OCI-LY7 (cell line): ENCODE results near the gene LRRC70. TPM values are rescaled to one million over a fixed set of nuclear protein-coding genes. Genes with fewer than 3 reads are reported as not detected.

Experiments
- BruUV-seq: library from RNA; stranded (reverse); fragments of 400-500 nt; replicated peaks from 2 replicates; lab custom pipeline; 2021; lab: Mats Ljungman, UMichigan
- CTCF ChIA-PET: fragments of 300-600 bp; sonication (Branson Sonifier 250); formaldehyde crosslinking; loops from one replicate; lab custom pipeline; 2022; ENCODE audit warnings: antibody characterized with exemption; ENCODE audit not compliant: unreplicated experiment; lab: Charles Lee
- POLR2A ChIA-PET: fragments of 300-600 bp; sonication (Branson Sonifier 250); formaldehyde crosslinking; loops from one replicate; lab custom pipeline; 2022; ENCODE audit warnings: antibody characterized with exemption; lab: Charles Lee
- DNase-seq: peaks from one replicate; pipeline ENCODE4 v3.0.0-alpha.2; 2015; ENCODE audit warnings: low spot score
- H2AFZ ChIP-seq: fragments of 200-600 bp; sonication (generic), shearing (Covaris generic); 2 replicates; pipeline ENCODE4 v1.6.1; 2014; ENCODE audit warnings: mild to moderate bottlenecking, antibody characterized with exemption, low read length, moderate library complexity
- H3K27ac ChIP-seq: fragments of 200-600 bp; sonication (generic); 2 replicates; pipeline ENCODE4 v1.5.1; 2014; ENCODE audit warnings: mixed run types, low read depth, mild to moderate bottlenecking, moderate library complexity, low read length, inconsistent platforms; ENCODE audit not compliant: poor library complexity, severe bottlenecking
- H3K36me3 ChIP-seq: fragments of 200-600 bp; sonication (generic); 2 replicates; pipeline ENCODE4 v1.6.1; 2014; ENCODE audit warnings: mild to moderate bottlenecking, antibody characterized with exemption, low read length, moderate library complexity, mixed read lengths; ENCODE audit not compliant: insufficient read depth
- H3K4me1 ChIP-seq: fragments of 200-600 bp; sonication (generic); 2 replicates; pipeline ENCODE4 v1.5.1; 2014; ENCODE audit warnings: mild to moderate bottlenecking, low read length; ENCODE audit not compliant: insufficient read depth, poor library complexity, severe bottlenecking
- H3K4me2 ChIP-seq: fragments of 200-600 bp; sonication (generic); 2 replicates; pipeline ENCODE4 v1.6.1; 2014; ENCODE audit warnings: mild to moderate bottlenecking, low read length
- H3K4me3 ChIP-seq: fragments of 200-600 bp; sonication (generic); 2 replicates; pipeline ENCODE4 v1.5.1; 2014; ENCODE audit warnings: mild to moderate bottlenecking, low read depth, low read length; ENCODE audit not compliant: poor library complexity, severe bottlenecking
- H3K79me2 ChIP-seq: fragments of 200-600 bp; sonication (generic); 2 replicates; pipeline ENCODE4 v1.6.1; 2016; ENCODE audit warnings: low read depth, mild to moderate bottlenecking, low read length, moderate library complexity, mixed read lengths; ENCODE audit not compliant: insufficient read depth
- H3K9me2 ChIP-seq: fragments of 200-600 bp; sonication (generic); 2 replicates; pipeline ENCODE4 v1.6.1; 2016; ENCODE audit warnings: mild to moderate bottlenecking, low read length, mixed read lengths; ENCODE audit not compliant: insufficient read depth
- H3K9me3 ChIP-seq: fragments of 200-600 bp; sonication (generic); 2 replicates; pipeline ENCODE4 v1.6.1; 2014; ENCODE audit warnings: mild to moderate bottlenecking, mixed run types, low read length, mixed read lengths
- H4K20me1 ChIP-seq: fragments of 200-600 bp; sonication (generic); 2 replicates; pipeline ENCODE4 v1.6.1; 2014; ENCODE audit warnings: mild to moderate bottlenecking, antibody characterized with exemption, low read length, moderate library complexity, mixed read lengths; ENCODE audit not compliant: insufficient read depth
- EZH2phosphoT487 ChIP-seq: fragments of 200-600 bp; sonication (generic); IDR thresholded peaks from 2 replicates; pipeline ENCODE4 v1.6.1; 2018; ENCODE audit warnings: low read depth, borderline replicate concordance, mild to moderate bottlenecking, mixed run types, antibody characterized with exemption, low read length, moderate library complexity, mixed read lengths
- intact Hi-C: fragments of 100-400 bp; cut with micrococcal nuclease; formaldehyde crosslinking; loops from one replicate; pipeline ENCODE4 v1.10.0; 2022; ENCODE audit not compliant: unreplicated experiment
- total RNA-seq, 2 experiments: library from RNA; depleted of rRNA in 1 of 2; stranded (reverse); fragments of >200 nt in 1 of 2; shearing (Covaris generic) in 1 of 2; gene quantifications; 2 replicates each; pipeline ENCODE4 v1.2.3, GENCODE V29; 2014 to 2022
- TF ChIP-seq, protein P1 (sequence below): fragments of 200-600 bp; sonication (generic); conservative IDR thresholded peaks from 2 replicates; pipeline ENCODE4 v1.5.1; 2014; ENCODE audit warnings: mild to moderate bottlenecking, antibody characterized with exemption, low read length, moderate library complexity, mixed read lengths

LRRC70 gene
- total RNA-seq, 2 experiments from 2014 or later: 1.1 to 1.6 TPM

DNA sequence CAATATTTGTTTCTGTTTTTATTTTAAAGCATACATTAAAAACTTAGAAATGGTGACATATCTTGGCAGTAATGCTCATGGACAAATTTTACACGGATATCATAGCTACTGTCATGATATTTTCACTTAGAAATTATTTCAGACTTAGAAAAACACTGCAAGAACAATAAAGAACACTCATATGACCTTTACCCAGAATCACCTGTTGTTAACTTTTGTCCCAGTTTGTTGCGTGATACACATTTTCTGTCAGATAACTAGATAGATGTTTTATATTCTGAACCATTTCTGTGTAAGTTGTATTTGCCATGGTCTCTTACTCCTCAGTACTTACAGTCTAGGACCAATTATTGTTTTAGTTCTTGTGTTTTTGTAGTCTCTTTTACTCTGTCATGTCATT, 3.6 kb upstream of the LRRC70 start:
- Histone ChIP-seq H3K4me3 (no peak overlapping the region), H3K4me2 (no peak overlapping the region), H3K9me3 (no peaks in the 10 kb centered on the region), H3K27ac (no peak overlapping the region), H3K4me1 (peaks cover 10% of the 10 kb centered on the region), H4K20me1 (peaks cover 5% of the 10 kb centered on the region; the same call in 1 of the 2 replicates), H2AFZ (no peak overlapping the region), H3K79me2 (no peaks in the 10 kb centered on the region), H3K9me2 (no peaks in the 10 kb centered on the region), H3K36me3 (no peaks in the 10 kb centered on the region; the same call in 1 of the 2 replicates)
- no peak for DNase-seq
- BruUV-seq: no TSS peak
- no peak for TF ChIP-seq EZH2phosphoT487
- TF ChIP-seq, protein P1, sequence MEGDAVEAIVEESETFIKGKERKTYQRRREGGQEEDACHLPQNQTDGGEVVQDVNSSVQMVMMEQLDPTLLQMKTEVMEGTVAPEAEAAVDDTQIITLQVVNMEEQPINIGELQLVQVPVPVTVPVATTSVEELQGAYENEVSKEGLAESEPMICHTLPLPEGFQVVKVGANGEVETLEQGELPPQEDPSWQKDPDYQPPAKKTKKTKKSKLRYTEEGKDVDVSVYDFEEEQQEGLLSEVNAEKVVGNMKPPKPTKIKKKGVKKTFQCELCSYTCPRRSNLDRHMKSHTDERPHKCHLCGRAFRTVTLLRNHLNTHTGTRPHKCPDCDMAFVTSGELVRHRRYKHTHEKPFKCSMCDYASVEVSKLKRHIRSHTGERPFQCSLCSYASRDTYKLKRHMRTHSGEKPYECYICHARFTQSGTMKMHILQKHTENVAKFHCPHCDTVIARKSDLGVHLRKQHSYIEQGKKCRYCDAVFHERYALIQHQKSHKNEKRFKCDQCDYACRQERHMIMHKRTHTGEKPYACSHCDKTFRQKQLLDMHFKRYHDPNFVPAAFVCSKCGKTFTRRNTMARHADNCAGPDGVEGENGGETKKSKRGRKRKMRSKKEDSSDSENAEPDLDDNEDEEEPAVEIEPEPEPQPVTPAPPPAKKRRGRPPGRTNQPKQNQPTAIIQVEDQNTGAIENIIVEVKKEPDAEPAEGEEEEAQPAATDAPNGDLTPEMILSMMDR: no peak
- CTCF ChIA-PET: no interaction called here
- intact Hi-C loops: no loop called here
- POLR2A ChIA-PET: interaction anchor here (2.1 to 6.1 kb wide), 2 partner anchors 8 to 11 kb away, joined by 7 to 40 read pairs; no protein-coding TSS in a partner anchor

DNA sequence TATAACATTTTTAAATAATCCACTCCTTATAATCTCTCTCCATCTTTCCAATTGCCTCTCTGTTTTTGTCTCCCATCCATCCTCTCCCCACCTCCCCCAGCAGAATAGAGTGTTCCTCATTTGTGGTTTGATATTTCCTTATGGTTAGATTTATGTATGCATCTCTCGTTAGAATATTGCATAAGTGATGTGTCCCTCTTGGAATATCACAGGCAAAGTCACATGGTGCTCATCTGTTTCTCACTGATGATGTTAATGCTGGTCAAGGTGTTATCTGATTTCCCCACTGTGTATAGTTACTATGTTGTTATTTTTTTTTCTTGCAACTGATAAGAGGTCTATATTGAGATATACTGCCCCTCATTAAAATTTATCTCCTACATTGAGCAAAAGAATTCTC, 3.1 kb upstream of the LRRC70 start:
- no peak overlapping the region for H3K4me2 ChIP-seq
- H3K4me1 ChIP-seq: peaks cover 10% of the 10 kb centered on the region
- H4K20me1 ChIP-seq: peaks cover 5% of the 10 kb centered on the region; the same call in 1 of the 2 replicates
- no peak overlapping the region for H3K27ac ChIP-seq
- intact Hi-C loops: no loop called here
- no peak for DNase-seq
- no peak overlapping the region for H3K4me3 ChIP-seq
- no peak overlapping the region for H2AFZ ChIP-seq
- ChIA-PET POLR2A (interaction anchor here (2.1 kb wide), 1 partner anchor 11 kb away, joined by 7 read pairs; no protein-coding TSS in a partner anchor), CTCF (no interaction called here)
- TF ChIP-seq EZH2phosphoT487: no peak
- TF ChIP-seq, protein P1: no peak
- H3K9me3 ChIP-seq: no peaks in the 10 kb centered on the region
- peaks cover 3% of the 10 kb centered on the region; the same call in 1 of the 2 replicates for H3K36me3 ChIP-seq
- H3K9me2 ChIP-seq: no peaks in the 10 kb centered on the region
- H3K79me2 ChIP-seq: no peaks in the 10 kb centered on the region
- no TSS peak for BruUV-seq

DNA sequence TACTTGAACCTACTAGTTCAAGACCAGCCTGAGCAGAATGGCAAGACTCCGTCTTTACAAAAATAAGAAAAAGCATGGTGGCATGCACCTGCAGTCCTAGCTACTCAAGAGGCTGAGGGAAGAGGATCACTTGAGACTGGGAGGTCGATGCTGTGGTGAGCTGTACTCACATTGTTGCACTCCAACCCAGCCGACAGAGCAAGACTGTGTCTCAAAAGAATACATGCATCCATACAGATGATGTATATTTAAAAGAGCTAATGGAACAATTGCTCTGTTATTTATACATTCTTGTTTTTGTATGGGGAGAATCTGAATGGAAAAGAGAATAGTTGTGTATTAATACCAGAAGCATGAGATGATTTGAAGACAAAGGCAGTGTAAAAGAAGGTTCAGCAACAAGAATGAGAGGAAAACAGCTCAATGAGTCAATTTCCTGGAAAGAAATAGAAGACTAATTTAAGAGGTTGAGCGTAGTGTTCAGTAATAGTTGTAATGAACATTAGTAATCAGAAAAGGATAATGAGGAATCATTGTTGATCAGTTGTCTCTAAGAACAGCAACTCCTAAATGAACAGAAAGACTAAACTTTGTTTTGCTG, 1.9 kb upstream of the LRRC70 start:
- ChIA-PET POLR2A (interaction anchor here (0.5 to 1.7 kb wide), 2 partner anchors 14 to 21 kb away, joined by 3 to 4 read pairs; no protein-coding TSS in a partner anchor), CTCF (no interaction called here)
- TF ChIP-seq, protein P1: no peak
- no peak for TF ChIP-seq EZH2phosphoT487
- no TSS peak for BruUV-seq
- Histone ChIP-seq H3K9me2 (no peaks in the 10 kb centered on the region), H3K27ac (no peak overlapping the region), H3K4me2 (no peak overlapping the region), H2AFZ (no peak overlapping the region), H3K4me3 (no peak overlapping the region), H3K9me3 (no peaks in the 10 kb centered on the region), H4K20me1 (peaks cover 5% of the 10 kb centered on the region; the same call in 1 of the 2 replicates), H3K4me1 (peaks cover 10% of the 10 kb centered on the region), H3K36me3 (peaks cover 11% of the 10 kb centered on the region), H3K79me2 (no peaks in the 10 kb centered on the region)
- DNase-seq: no peak
- intact Hi-C loops: no loop called here
